Neural cell (in vitro differentiated cells): Measurements from ENCODE around the gene EPC1.

Experiments used
- CTCF ChIP-seq: fragments of 450-650 bp; IDR thresholded peaks from 2 replicates; pipeline ENCODE4 v1.5.1; 2014; ENCODE audit warnings: antibody characterized with exemption, mild to moderate bottlenecking, moderate library complexity; ENCODE audit not compliant: poor library complexity, severe bottlenecking
- EP300 ChIP-seq: fragments of 450-650 bp; conservative IDR thresholded peaks from 2 replicates; pipeline ENCODE4 v1.6.1; 2014; ENCODE audit warnings: antibody characterized with exemption, mild to moderate bottlenecking, moderate library complexity; ENCODE audit not compliant: poor library complexity, severe bottlenecking
- EZH2 ChIP-seq: fragments of 200-600, 300-800 bp; shearing (Covaris generic), sonication (generic); IDR thresholded peaks from 2 replicates; pipeline ENCODE4 v1.6.1; 2014; ENCODE audit warnings: antibody characterized with exemption, low read length, borderline replicate concordance, mild to moderate bottlenecking; ENCODE audit not compliant: insufficient read depth, poor library complexity, severe bottlenecking
- MXI1 ChIP-seq: fragments of 450-650 bp; conservative IDR thresholded peaks from 2 replicates; pipeline ENCODE4 v1.6.1; 2014; ENCODE audit warnings: antibody characterized with exemption, mild to moderate bottlenecking; ENCODE audit not compliant: poor library complexity, severe bottlenecking
- POLR2AphosphoS5 ChIP-seq: IDR thresholded peaks from 2 replicates; pipeline ENCODE4 v1.6.1; 2012
- RAD21 ChIP-seq: fragments of 450-650 bp; conservative IDR thresholded peaks from 2 replicates; pipeline ENCODE4 v1.6.1; 2014; ENCODE audit warnings: antibody characterized with exemption, mild to moderate bottlenecking, moderate library complexity
- REST ChIP-seq: IDR thresholded peaks from 2 replicates; pipeline ENCODE4 v1.6.1; 2012; ENCODE audit warnings: borderline replicate concordance

- TF ChIP-seq CTCF: no peak
- TF ChIP-seq POLR2AphosphoS5: no peak
- TF ChIP-seq EP300: no peak
- TF ChIP-seq RAD21: no peak
- TF ChIP-seq EZH2: no peak
- peak; percentile 86 for TF ChIP-seq MXI1
- TF ChIP-seq REST: no peak
Measured at GRCh38 chr10:32347363-32348022, 535 bp upstream of the EPC1 start.
